ENCODE results near the gene TOM1L1. TPM values are rescaled to one million over a fixed set of nuclear protein-coding genes. Genes with fewer than 3 reads are reported as not detected.

TOM1L1 gene
- total RNA-seq, 1 donor from 2014 or later: 27.8 TPM

DNA sequence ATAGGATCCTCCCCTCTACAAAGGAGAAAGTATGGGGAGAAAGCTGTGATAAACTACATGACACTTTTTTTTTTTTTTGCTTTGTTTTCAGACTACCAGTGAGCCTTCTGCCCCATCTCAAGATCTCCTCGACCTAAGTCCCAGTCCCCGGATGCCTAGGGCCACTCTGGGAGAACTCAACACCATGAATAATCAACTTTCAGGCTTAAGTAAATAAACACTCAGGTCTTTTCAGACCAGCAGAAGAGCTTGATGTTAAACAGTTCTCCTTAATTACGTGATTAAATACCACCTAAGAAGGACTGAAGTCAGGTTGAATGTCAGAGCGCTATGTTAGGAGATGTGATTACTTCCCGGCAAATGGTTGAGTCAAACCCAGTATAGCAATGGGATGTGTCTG, 36.4 kb downstream of the TOM1L1 start:
- DNase-seq (ENCODE audit: low read depth, low spot score): no peak
- no peak for TF ChIP-seq CTCF (conservative IDR thresholded peaks at IDR 0.05)
- H3K9me3 Mint-ChIP-seq: no peaks in the 10 kb centered on the region
- no peak overlapping the region for H3K4me3 Mint-ChIP-seq
- H3K4me1 Mint-ChIP-seq: no peaks in the 10 kb centered on the region
- peaks cover 13% of the 10 kb centered on the region for H3K36me3 Mint-ChIP-seq (ENCODE audit: low read depth)
- no peaks in the 10 kb centered on the region for H3K27me3 Mint-ChIP-seq (ENCODE audit: low read depth)
- no peak overlapping the region for H3K27ac Mint-ChIP-seq (ENCODE audit: unreplicated experiment)

- Mint-ChIP-seq H3K4me3 (no peak overlapping the region), H3K36me3 (ENCODE audit: low read depth) (peaks cover 11% of the 10 kb centered on the region), H3K4me1 (no peaks in the 10 kb centered on the region), H3K27ac (ENCODE audit: unreplicated experiment) (no peak overlapping the region), H3K9me3 (no peaks in the 10 kb centered on the region), H3K27me3 (ENCODE audit: low read depth) (no peaks in the 10 kb centered on the region)
- TF ChIP-seq CTCF (conservative IDR thresholded peaks at IDR 0.05): no peak
- no peak for DNase-seq (ENCODE audit: low read depth, low spot score)
Measured at GRCh38 chr17:54937426-54937825, 36.8 kb downstream of the TOM1L1 start.

GRCh38 chr17:54941285-54941684, 40.6 kb downstream of the TOM1L1 start:
- Mint-ChIP-seq H3K36me3 (ENCODE audit: low read depth) (peaks cover 12% of the 10 kb centered on the region), H3K27me3 (ENCODE audit: low read depth) (no peaks in the 10 kb centered on the region), H3K27ac (ENCODE audit: unreplicated experiment) (no peak overlapping the region), H3K9me3 (no peaks in the 10 kb centered on the region), H3K4me3 (no peak overlapping the region), H3K4me1 (no peaks in the 10 kb centered on the region)
- DNase-seq (ENCODE audit: low read depth, low spot score): no peak
- TF ChIP-seq CTCF (conservative IDR thresholded peaks at IDR 0.05): no peak

DNA sequence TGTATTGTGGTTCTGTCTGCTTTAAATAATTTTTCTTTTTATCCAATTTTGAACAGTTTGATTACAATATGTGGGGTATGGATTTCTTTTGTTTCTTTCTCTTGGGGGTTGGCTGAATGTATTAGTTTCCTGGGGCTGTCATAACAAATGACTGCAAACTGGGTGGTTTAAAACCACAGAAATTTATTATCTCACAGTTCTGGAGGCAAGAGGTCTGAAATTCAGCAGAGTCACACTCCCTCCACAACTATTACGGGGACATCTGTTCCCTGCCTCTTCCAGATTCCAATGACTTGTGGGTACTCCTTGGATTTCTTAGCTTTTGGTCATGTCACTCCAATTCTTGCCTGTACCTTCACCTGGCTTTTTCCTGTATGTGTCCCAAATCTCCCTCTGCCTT, 44.1 kb downstream of the TOM1L1 start:
- Mint-ChIP-seq H3K4me3 (no peak overlapping the region), H3K27me3 (ENCODE audit: low read depth) (no peaks in the 10 kb centered on the region), H3K36me3 (ENCODE audit: low read depth) (peaks cover 17% of the 10 kb centered on the region), H3K9me3 (peaks cover 3% of the 10 kb centered on the region), H3K4me1 (no peaks in the 10 kb centered on the region), H3K27ac (ENCODE audit: unreplicated experiment) (no peak overlapping the region)
- DNase-seq (ENCODE audit: low read depth, low spot score): no peak
- no peak for TF ChIP-seq CTCF (conservative IDR thresholded peaks at IDR 0.05)

DNA sequence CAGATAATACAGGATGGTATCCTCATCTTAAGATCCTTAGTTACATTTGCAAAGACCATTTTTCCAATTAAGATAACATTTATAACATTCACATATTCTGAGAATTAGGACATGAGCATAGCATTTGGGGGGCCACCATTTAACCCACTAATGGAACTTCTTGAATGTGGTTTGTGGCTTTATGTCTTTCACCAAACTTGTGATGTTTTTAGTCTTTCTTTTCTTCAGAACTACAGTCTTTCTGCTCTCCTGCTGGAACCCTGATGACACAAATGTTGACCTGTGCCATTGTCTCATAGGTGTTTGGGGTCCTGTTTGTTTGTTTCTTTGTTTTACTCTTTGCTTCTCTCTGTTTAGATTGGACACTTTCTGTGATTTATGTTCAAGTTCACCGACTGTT, 44.6 kb downstream of the TOM1L1 start:
- no peak overlapping the region for H3K4me3 Mint-ChIP-seq
- no peak for DNase-seq (ENCODE audit: low read depth, low spot score)
- no peaks in the 10 kb centered on the region for H3K27me3 Mint-ChIP-seq (ENCODE audit: low read depth)
- peaks cover 18% of the 10 kb centered on the region for H3K36me3 Mint-ChIP-seq (ENCODE audit: low read depth)
- H3K4me1 Mint-ChIP-seq: no peaks in the 10 kb centered on the region
- peaks cover 3% of the 10 kb centered on the region for H3K9me3 Mint-ChIP-seq
- no peak overlapping the region for H3K27ac Mint-ChIP-seq (ENCODE audit: unreplicated experiment)
- TF ChIP-seq CTCF (conservative IDR thresholded peaks at IDR 0.05): no peak

- peaks cover 3% of the 10 kb centered on the region for H3K9me3 Mint-ChIP-seq
- H3K36me3 Mint-ChIP-seq (ENCODE audit: low read depth): peaks cover 19% of the 10 kb centered on the region
- no peaks in the 10 kb centered on the region for H3K4me1 Mint-ChIP-seq
- DNase-seq (ENCODE audit: low read depth, low spot score): no peak
- H3K27me3 Mint-ChIP-seq (ENCODE audit: low read depth): no peaks in the 10 kb centered on the region
- no peak for TF ChIP-seq CTCF (conservative IDR thresholded peaks at IDR 0.05)
- H3K27ac Mint-ChIP-seq (ENCODE audit: unreplicated experiment): no peak overlapping the region
- no peak overlapping the region for H3K4me3 Mint-ChIP-seq
Measured at GRCh38 chr17:54945671-54946070, 45.0 kb downstream of the TOM1L1 start.
